Measurements from ENCODE around the gene XRCC1. TPM values are rescaled to one million over a fixed set of nuclear protein-coding genes. Genes with fewer than 3 reads are reported as not detected.

Gene XRCC1
- total and polyA plus RNA-seq, 2 experiments from 2014 or later = 35.3 to 49.5 TPM

DNA sequence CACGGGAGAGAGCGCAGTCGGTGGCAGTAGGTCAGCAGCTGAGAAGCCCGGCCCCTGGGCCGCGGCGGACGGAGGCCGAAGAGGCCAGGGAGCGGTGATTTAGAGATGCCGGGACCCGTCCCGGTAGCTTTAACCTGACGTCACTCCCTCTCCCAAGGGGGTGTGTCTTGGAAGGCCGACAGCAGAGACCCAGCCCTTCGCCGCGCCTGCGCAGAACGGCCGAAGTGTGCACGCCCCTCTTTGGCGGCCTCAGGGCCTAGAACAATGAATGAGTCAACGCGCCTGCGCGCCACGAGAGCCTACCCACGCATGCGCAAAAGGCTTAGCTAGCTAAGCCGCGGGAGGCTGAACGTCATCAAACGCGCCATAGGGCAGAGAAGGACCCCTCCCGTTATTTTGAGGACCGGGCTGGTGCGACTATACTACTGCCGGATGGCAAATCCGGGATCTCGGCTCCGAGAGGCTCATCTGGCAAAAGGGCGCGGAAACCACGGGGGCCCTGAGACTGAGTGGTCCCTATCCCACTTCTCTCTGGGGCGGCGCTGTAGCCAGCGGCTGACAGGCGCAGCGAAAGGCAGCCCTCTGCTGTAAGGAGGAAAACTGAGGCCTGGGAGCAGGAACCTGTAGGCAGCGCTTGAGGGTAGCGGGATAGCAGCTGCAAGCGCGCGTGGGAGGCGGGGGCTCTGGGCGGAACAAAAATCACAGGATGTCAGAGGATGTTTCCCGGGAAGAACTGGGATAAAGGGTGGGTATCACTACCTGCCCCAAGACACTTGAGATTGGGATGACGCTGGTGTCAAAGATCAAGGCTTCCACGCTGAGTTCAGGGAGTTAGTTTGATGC lies 20.9 kb upstream of the XRCC1 start, which contains the start of the genes IRGQ and ZNF576 (continued):
- TF ChIP-seq, protein P1, sequence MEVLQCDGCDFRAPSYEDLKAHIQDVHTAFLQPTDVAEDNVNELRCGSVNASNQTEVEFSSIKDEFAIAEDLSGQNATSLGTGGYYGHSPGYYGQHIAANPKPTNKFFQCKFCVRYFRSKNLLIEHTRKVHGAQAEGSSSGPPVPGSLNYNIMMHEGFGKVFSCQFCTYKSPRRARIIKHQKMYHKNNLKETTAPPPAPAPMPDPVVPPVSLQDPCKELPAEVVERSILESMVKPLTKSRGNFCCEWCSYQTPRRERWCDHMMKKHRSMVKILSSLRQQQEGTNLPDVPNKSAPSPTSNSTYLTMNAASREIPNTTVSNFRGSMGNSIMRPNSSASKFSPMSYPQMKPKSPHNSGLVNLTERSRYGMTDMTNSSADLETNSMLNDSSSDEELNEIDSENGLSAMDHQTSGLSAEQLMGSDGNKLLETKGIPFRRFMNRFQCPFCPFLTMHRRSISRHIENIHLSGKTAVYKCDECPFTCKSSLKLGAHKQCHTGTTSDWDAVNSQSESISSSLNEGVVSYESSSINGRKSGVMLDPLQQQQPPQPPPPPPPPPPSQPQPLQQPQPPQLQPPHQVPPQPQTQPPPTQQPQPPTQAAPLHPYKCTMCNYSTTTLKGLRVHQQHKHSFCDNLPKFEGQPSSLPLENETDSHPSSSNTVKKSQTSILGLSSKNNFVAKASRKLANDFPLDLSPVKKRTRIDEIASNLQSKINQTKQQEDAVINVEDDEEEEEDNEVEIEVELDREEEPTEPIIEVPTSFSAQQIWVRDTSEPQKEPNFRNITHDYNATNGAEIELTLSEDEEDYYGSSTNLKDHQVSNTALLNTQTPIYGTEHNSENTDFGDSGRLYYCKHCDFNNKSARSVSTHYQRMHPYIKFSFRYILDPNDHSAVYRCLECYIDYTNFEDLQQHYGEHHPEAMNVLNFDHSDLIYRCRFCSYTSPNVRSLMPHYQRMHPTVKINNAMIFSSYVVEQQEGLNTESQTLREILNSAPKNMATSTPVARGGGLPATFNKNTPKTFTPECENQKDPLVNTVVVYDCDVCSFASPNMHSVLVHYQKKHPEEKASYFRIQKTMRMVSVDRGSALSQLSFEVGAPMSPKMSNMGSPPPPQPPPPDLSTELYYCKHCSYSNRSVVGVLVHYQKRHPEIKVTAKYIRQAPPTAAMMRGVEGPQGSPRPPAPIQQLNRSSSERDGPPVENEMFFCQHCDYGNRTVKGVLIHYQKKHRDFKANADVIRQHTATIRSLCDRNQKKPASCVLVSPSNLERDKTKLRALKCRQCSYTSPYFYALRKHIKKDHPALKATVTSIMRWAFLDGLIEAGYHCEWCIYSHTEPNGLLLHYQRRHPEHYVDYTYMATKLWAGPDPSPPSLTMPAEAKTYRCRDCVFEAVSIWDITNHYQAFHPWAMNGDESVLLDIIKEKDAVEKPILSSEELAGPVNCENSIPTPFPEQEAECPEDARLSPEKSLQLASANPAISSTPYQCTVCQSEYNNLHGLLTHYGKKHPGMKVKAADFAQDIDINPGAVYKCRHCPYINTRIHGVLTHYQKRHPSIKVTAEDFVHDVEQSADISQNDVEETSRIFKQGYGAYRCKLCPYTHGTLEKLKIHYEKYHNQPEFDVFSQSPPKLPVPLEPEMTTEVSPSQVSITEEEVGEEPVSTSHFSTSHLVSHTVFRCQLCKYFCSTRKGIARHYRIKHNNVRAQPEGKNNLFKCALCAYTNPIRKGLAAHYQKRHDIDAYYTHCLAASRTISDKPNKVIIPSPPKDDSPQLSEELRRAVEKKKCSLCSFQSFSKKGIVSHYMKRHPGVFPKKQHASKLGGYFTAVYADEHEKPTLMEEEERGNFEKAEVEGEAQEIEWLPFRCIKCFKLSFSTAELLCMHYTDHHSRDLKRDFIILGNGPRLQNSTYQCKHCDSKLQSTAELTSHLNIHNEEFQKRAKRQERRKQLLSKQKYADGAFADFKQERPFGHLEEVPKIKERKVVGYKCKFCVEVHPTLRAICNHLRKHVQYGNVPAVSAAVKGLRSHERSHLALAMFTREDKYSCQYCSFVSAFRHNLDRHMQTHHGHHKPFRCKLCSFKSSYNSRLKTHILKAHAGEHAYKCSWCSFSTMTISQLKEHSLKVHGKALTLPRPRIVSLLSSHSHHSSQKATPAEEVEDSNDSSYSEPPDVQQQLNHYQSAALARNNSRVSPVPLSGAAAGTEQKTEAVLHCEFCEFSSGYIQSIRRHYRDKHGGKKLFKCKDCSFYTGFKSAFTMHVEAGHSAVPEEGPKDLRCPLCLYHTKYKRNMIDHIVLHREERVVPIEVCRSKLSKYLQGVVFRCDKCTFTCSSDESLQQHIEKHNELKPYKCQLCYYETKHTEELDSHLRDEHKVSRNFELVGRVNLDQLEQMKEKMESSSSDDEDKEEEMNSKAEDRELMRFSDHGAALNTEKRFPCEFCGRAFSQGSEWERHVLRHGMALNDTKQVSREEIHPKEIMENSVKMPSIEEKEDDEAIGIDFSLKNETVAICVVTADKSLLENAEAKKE (CRISPR knock-in tag; IDR thresholded peaks at IDR 0.05) = no peak
- TF ChIP-seq ZNF114 (CRISPR knock-in tag; IDR thresholded peaks at IDR 0.05) (no peak), JUNB (IDR thresholded peaks at IDR 0.05; ENCODE audit: unreplicated experiment) (no peak), STAT1 (IDR thresholded peaks at IDR 0.05; ENCODE audit: unreplicated experiment) (no peak), NANOG (IDR thresholded peaks at IDR 0.05; ENCODE audit: borderline replicate concordance) (no peak), EZH2phosphoT487 (IDR thresholded peaks at IDR 0.05; ENCODE audit: unreplicated experiment) (no peak), EZH2 (IDR thresholded peaks at IDR 0.05; ENCODE audit: low read depth, unreplicated experiment) (no peak)
- TF ChIP-seq, protein P2, sequence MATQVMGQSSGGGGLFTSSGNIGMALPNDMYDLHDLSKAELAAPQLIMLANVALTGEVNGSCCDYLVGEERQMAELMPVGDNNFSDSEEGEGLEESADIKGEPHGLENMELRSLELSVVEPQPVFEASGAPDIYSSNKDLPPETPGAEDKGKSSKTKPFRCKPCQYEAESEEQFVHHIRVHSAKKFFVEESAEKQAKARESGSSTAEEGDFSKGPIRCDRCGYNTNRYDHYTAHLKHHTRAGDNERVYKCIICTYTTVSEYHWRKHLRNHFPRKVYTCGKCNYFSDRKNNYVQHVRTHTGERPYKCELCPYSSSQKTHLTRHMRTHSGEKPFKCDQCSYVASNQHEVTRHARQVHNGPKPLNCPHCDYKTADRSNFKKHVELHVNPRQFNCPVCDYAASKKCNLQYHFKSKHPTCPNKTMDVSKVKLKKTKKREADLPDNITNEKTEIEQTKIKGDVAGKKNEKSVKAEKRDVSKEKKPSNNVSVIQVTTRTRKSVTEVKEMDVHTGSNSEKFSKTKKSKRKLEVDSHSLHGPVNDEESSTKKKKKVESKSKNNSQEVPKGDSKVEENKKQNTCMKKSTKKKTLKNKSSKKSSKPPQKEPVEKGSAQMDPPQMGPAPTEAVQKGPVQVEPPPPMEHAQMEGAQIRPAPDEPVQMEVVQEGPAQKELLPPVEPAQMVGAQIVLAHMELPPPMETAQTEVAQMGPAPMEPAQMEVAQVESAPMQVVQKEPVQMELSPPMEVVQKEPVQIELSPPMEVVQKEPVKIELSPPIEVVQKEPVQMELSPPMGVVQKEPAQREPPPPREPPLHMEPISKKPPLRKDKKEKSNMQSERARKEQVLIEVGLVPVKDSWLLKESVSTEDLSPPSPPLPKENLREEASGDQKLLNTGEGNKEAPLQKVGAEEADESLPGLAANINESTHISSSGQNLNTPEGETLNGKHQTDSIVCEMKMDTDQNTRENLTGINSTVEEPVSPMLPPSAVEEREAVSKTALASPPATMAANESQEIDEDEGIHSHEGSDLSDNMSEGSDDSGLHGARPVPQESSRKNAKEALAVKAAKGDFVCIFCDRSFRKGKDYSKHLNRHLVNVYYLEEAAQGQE (IDR thresholded peaks at IDR 0.05; ENCODE audit: unreplicated experiment) = no peak
- TF ChIP-seq, protein P3, sequence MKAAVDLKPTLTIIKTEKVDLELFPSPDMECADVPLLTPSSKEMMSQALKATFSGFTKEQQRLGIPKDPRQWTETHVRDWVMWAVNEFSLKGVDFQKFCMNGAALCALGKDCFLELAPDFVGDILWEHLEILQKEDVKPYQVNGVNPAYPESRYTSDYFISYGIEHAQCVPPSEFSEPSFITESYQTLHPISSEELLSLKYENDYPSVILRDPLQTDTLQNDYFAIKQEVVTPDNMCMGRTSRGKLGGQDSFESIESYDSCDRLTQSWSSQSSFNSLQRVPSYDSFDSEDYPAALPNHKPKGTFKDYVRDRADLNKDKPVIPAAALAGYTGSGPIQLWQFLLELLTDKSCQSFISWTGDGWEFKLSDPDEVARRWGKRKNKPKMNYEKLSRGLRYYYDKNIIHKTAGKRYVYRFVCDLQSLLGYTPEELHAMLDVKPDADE (IDR thresholded peaks at IDR 0.05) = peak; percentile 73
- TF ChIP-seq, protein P4, sequence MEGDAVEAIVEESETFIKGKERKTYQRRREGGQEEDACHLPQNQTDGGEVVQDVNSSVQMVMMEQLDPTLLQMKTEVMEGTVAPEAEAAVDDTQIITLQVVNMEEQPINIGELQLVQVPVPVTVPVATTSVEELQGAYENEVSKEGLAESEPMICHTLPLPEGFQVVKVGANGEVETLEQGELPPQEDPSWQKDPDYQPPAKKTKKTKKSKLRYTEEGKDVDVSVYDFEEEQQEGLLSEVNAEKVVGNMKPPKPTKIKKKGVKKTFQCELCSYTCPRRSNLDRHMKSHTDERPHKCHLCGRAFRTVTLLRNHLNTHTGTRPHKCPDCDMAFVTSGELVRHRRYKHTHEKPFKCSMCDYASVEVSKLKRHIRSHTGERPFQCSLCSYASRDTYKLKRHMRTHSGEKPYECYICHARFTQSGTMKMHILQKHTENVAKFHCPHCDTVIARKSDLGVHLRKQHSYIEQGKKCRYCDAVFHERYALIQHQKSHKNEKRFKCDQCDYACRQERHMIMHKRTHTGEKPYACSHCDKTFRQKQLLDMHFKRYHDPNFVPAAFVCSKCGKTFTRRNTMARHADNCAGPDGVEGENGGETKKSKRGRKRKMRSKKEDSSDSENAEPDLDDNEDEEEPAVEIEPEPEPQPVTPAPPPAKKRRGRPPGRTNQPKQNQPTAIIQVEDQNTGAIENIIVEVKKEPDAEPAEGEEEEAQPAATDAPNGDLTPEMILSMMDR (conservative IDR thresholded peaks at IDR 0.05; ENCODE audit: low read depth in 2 of 2) = 0 out of 4 replicates have a peak, but pooled peaks of 1 of the 2 experiments have one; percentile 15
